PFSK-1 (cell line): Measurements from ENCODE around the gene GPR17.

Experiments
- FOXP2 ChIP-seq: optimal IDR thresholded peaks from 2 replicates; pipeline ENCODE3; 2011; ENCODE audit warnings: borderline replicate concordance, control low read depth, inconsistent platforms; ENCODE audit not compliant: insufficient read depth; ENCODE audit errors: extremely low read length, extremely low read depth
- POLR2AphosphoS5 ChIP-seq: IDR thresholded peaks from 2 replicates; pipeline ENCODE4 v1.6.1; 2012; ENCODE audit warnings: low read depth, mild to moderate bottlenecking, control low read depth, low read length, moderate library complexity
- SIN3A ChIP-seq: IDR thresholded peaks from 2 replicates; pipeline ENCODE4 v1.6.1; 2012; ENCODE audit warnings: mild to moderate bottlenecking, low read length, moderate library complexity, borderline replicate concordance; ENCODE audit not compliant: insufficient read depth
- TAF1 ChIP-seq: IDR thresholded peaks from 2 replicates; pipeline ENCODE4 v1.6.1; 2012; ENCODE audit warnings: low read length, control low read depth, borderline replicate concordance; ENCODE audit not compliant: insufficient read depth
- TF ChIP-seq, protein P1 (sequence below), 2 experiments: IDR thresholded peaks; 2 replicates each; pipeline versions ENCODE4 v1.6.1 to v1.8.0; 2011 to 2012; ENCODE audit warnings: low read depth in 2 of 2, low read length in 2 of 2, control low read depth in 1 of 2, inconsistent platforms in 1 of 2, mild to moderate bottlenecking in 1 of 2, moderate library complexity in 1 of 2; ENCODE audit not compliant: insufficient read depth in 1 of 2

The GPR17 gene

GRCh38 chr2:127673291-127674069 lies 27.5 kb downstream of the GPR17 start:
- TF ChIP-seq FOXP2 (no peak), TAF1 (no peak), SIN3A (no peak), POLR2AphosphoS5 (no peak)
- TF ChIP-seq, protein P1, sequence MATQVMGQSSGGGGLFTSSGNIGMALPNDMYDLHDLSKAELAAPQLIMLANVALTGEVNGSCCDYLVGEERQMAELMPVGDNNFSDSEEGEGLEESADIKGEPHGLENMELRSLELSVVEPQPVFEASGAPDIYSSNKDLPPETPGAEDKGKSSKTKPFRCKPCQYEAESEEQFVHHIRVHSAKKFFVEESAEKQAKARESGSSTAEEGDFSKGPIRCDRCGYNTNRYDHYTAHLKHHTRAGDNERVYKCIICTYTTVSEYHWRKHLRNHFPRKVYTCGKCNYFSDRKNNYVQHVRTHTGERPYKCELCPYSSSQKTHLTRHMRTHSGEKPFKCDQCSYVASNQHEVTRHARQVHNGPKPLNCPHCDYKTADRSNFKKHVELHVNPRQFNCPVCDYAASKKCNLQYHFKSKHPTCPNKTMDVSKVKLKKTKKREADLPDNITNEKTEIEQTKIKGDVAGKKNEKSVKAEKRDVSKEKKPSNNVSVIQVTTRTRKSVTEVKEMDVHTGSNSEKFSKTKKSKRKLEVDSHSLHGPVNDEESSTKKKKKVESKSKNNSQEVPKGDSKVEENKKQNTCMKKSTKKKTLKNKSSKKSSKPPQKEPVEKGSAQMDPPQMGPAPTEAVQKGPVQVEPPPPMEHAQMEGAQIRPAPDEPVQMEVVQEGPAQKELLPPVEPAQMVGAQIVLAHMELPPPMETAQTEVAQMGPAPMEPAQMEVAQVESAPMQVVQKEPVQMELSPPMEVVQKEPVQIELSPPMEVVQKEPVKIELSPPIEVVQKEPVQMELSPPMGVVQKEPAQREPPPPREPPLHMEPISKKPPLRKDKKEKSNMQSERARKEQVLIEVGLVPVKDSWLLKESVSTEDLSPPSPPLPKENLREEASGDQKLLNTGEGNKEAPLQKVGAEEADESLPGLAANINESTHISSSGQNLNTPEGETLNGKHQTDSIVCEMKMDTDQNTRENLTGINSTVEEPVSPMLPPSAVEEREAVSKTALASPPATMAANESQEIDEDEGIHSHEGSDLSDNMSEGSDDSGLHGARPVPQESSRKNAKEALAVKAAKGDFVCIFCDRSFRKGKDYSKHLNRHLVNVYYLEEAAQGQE (IDR thresholded peaks at IDR 0.05; ENCODE audit: insufficient read depth in 1 of 2, low read depth in 2 of 2, low read length in 2 of 2) = no peak

DNA sequence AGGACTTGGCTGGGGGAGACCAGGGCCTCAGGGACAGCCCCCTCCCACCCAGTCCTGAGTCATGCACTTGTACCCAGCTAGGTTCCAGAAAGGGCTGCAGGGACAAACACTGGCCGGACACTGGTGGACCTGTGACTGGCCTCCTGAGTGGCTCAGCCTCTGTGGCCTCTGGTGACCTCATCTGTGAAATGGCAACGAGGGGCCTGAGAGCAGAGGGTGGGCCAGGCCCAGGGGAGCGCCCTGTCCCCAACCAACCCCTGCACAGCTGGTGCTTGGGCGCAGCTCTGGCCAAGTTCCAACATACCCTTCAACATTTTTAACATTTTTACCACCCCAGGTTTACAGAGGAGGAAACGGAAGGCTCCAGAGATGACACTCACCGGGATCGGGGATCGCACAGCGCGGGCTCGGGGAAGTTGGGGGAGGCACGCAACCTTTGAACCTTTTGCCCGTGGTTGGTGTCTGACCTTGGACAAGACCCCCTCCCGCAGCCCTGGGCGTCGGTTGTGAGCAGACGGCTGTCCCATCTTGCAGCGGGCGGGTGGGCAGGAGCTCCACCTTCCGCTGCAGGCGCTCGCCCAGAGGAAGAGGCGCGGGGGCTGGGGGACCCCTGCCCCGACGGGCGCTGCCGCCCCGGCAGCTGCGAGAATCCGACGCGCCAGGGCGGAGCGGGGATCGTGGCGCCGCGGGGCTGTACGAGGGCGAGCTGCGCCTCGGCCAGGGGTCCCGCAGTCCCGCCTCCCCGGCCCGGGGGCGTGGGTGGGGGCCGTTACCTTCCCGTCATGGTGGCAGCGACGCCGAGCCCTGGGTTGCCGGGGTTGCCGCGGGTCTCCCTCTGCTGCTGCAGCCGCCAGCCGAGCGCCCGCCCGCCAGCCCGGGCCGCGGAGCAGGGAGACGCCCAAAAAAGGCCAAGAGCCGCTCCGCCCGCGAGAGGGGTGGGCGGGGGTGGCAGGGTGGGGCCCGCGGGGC lies 28.6 kb downstream of the GPR17 start:
- no peak for TF ChIP-seq SIN3A
- TF ChIP-seq, protein P1 (IDR thresholded peaks at IDR 0.05; ENCODE audit: insufficient read depth in 1 of 2, low read depth in 2 of 2, low read length in 2 of 2) = no peak
- no peak for TF ChIP-seq POLR2AphosphoS5
- TF ChIP-seq FOXP2 = no peak
- TF ChIP-seq TAF1 = no peak

GRCh38 chr2:127675331-127676261 lies 29.6 kb downstream of the GPR17 start, which contains the start of gene LIMS2:
TSS of gene LIMS2 (minus strand) at chr2:127675530. CDS start at chr2:127675024, 506 bp downstream.
- TF ChIP-seq SIN3A (no peak), FOXP2 (no peak), TAF1 (no peak)
- TF ChIP-seq, protein P1 (IDR thresholded peaks at IDR 0.05; ENCODE audit: insufficient read depth in 1 of 2, low read depth in 2 of 2, low read length in 2 of 2) = no peak

- TF ChIP-seq SIN3A (no peak), FOXP2 (no peak), TAF1 (no peak), POLR2AphosphoS5 (no peak)
- TF ChIP-seq, protein P1 (IDR thresholded peaks at IDR 0.05; ENCODE audit: insufficient read depth in 1 of 2, low read depth in 2 of 2, low read length in 2 of 2) = no peak
Measured at GRCh38 chr2:127676906-127677305, 31.0 kb downstream of the GPR17 start.
